ENCODE results near the gene RAD18. TPM values are rescaled to one million over a fixed set of nuclear protein-coding genes. Genes with fewer than 3 reads are reported as not detected.

The RAD18 gene
- polyA plus RNA-seq, 3 donors: 9.8 to 12.7 (median 11.6) TPM

DNA sequence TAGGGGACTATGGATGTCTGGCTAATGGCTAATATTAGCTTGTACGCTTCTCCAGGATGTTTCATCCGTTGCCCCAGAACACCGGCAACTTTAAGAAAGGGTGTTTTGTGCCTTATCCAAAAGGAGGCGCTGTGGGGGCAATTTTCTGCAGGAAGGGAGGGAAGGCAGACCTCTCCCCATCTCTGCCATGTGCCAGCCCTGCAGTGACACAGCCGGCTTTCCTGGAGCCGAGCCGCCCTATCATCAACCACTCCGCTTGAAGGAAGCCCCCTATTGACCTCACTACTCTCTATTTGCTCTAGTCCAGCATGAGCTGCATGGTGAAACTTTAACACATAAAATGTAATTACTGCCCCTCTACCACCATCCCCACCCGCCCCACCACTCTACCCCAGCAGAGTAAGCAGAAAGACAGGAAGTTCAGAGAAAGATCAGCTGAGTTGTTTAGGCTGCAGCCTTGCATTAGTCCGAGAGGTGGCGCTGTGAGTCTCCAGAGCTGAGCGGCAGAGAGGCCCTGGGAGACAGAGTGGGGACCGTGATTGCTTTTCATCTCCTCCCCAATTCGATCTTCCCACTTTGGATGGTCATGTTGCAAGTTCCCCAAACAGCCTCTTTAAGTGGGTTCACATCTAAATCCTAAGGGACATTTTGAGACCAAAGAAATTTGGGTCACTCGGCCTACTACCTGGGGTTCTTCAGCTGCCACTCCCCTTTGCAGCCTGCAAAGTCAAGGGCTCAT lies 24.5 kb upstream of the RAD18 start:
- peak; percentile 58 for DNase-seq

DNA sequence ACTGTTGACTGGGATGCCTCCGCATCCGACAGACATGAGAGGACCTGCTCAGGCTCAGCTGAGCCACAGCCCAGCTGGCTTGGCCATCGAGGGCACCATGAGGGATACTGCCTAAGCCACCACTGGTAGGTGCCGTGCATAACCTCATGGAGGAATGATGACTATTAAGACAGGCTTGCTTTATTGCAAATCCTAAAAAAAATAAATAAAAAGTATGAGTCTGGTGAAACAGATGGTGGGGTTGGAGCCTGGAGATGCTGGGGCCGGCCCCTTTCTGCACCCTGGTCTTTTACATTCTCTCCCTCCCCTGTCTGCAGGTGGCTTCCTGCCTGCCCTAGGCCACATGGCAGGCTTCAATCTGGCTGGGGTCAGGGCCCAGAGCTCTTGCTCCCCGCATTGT lies 24.0 kb upstream of the RAD18 start:
- no peak for DNase-seq

DNA sequence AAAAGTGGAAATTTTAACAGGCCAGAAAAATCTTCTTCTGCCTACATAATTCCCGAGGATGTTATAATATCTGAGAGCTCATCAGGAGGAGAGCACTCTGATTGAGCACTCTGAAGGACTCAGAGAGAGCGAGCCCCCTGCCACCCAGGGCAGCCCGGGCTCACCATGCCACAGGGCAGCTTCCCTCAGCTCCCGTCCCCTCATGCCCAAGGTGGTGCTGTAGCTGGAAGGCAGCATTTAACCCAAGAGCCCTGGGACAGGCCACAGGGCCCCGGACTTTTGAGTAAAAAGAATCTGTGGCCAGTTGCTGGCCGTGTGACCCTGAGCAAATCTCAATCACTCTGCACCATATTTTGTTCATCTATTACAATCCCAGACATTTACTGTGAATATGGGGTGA lies 23.5 kb upstream of the RAD18 start:
- DNase-seq: no peak

DNA sequence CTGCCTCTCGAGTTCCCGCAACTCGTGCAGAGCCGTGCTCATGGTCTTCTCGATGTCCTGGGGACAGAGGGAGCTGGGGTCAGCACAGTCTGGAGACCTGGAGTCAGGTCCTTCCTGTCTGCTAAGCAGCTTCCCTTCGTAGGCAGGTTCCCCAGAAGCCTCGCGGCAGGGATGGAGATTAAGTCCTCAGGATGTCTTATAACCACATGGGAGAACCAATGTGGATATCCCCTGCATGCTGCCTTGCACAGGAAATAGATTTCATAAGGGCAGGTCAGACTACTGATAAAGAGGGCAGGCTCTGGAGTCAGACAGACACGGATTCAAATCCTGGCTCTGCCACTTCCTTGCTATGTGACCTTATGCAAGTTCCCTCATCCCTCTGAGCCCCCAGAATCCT lies 22.6 kb upstream of the RAD18 start:
- DNase-seq: no peak

DNA sequence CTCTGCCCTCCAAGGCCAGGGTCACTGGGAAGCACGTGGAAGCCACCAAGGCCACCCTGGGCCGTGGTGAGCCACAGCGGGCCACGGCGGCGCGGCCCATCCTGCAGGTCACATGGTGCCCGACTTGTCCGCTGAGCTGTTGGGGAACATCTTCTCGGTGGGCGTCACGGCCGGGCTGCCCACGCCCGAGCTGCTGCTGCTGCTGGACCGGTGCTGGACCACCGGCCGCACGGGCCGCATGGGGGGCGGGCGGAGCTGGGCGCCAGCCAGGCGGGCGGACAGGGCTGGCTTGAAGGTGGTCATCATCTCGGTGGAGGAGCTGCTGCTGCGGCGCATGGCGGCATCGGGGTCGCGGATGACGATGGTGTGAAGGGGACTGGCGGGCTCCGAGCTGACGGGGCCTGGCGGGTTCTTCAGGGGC lies 22.1 kb upstream of the RAD18 start:
- DNase-seq: no peak

DNA sequence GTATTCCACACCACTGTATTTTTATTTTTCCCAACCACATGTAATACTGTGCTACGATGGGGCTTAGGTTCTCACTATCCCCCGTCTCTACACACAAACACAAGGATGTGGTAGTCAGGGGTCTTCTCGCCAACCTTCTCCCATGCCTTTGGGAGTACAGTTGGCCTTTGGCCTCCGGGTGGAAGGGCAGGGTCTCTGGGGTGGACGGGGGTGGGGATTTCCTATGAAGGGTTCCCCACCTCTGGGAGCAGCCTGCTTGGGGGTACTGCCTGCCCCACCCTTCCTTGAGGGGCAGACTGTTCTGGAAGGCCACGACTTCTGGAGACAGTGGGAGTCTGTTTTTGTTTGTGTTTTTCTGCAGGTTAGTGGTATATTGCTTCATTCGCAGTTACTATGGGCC lies 21.3 kb upstream of the RAD18 start:
- DNase-seq: no peak

DNA sequence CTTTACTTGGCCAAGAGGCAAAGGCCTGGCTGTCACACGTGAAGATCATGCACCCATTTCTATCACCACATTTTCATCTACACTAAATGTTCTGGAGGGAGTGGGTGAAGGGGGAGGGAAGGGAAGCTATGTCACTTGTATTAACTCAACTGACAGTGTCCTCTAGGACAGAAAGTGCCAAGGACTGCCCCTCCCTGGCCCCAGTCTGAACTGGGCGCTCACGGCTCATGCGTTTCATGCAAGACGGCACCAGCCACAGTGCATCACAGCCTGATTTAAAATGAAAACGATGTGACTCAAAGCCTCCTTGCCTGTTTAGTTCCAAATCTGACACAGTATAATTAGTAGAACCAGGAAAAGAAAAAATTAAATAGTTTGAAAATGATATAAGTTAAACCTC lies 20.8 kb upstream of the RAD18 start:
- DNase-seq: no peak

DNA sequence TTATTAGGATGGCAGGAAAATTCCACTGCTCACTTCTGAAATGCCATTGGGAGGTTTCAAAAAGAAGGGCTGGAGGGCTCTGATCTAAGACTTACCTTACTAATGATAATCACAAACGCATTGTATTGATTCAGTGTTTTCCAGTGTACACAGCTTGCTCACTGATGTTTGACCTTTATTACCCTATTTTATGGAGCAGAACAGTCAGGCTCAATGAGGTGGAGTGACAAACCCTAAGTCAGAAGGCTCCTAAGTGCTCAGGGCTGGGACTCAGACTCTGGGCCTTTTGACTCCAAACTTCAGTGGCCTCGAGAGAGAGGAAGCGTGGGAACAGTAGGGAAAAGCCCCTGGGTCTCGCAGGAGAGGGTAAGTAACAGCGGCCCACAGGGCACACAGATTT lies 20.3 kb upstream of the RAD18 start:
- no peak for DNase-seq

DNA sequence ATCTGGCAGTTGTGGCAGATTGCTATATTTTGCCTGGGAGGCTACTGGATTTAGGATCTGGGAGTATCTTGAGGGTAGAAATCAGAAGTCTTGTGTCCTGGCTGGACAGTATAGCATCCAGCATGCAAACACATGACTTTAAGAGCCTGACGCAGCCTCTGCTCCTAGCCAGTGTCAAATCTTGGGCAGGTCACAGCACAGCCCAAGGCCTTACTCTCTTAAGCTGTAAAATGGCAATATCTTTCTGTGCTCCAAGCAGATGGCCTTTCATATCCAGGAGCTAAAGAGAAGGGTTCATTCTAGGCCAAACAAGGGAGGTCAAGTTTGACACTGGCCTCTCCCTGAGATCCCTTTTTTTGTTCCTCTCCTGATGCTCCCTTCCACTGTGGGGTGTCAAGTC lies 19.8 kb upstream of the RAD18 start:
- DNase-seq: no peak

DNA sequence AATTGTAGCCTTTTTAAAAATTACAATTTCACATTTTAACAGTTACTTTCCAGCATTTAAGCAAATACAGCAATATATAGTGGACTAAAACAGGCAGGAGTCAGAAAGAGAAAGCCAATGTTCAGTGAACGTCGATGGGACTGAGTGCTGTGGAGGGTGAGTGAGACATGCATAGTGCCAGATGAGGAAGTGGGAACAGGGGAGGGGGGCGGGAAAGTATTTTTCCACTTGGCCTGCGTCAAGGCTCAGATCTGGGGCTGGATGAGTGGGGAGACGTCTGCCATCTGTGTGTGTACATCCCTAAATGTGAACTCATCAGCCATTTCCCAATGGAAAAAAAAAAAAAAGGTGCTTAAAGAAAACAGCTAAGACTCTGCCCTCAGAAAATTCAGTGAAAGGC lies 19.2 kb upstream of the RAD18 start:
- no peak for DNase-seq

DNA sequence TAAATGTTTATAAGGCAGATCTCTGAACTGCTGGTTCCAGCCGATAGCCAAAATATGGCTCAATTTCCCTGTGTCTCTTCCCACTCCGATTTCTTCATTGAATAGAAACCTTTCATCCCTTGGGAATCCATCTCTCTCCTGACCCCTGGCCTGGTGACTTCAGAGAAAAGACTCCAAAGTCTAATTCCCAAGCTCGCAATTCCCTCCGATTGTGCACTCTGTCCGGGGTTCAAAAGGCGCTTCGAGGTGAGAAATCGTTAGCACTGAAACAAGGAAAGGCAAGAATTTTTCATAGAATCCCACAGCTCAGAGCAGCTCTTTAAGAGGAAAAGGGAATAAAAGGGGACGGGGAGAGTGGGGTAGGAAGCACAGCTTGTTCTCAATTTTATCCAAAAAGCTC lies 18.4 kb upstream of the RAD18 start:
- DNase-seq: no peak

DNA sequence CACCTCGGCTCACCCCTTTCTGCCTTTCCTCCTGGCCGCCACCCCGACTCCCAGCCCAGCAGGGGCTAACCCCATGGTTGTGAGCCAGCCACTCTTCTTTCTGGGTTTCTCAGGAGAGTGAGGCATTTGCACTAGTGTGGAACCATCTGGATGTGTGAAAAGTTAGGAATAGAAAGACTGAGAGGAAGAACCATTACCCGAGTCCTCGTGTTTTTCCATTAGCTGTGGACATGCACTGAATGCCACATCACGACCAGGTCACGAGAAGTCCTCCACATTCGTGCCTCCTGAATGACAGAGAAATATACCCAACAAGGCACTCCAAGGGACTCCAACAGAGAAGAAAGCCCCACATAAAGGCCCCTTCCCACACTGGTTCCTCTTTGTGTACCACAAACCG lies 18.0 kb upstream of the RAD18 start:
- no peak for DNase-seq

DNA sequence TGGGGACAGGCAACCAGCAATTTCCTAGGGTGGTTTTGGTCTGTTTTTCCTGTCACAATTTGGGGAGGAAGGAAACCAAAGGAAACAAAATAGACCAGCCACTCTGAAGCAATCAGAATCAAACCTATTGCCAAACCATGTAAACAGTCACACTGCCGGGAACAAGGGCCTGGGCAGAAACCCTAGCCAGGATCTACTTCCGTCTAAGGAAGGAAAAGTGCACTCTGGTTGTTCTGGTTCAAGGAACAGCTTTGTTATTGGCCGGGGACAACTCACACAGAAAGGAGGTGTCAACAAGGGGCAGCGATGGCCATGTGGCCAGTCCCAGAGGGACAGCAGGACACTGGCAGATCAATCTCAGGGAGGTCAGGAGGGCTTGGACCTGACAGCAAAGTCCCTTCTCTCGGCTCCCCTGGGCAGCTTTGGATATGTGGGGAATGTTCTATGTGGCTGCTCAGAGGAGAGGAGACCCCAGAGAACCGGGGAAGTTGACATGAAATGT lies 17.5 kb upstream of the RAD18 start:
- DNase-seq: no peak

DNA sequence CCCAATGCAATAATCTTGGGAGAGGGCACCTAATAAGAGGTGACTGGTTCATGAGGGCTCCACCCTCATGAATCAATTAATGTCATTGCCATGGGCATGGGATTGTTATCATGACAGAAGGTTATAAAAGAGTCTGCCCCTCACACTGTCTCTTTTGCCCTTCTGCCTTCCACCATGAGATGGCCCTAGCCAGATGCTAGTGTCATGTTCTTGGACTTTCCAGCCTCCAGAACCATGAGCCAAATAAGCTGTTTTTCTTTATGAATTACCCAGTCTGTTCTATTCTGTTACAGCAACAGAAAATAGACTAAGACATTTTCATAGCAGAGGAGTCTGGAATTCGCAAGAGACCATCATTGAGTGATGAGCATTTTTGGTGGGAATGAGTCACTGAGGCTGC lies 16.0 kb upstream of the RAD18 start:
- no peak for DNase-seq

DNA sequence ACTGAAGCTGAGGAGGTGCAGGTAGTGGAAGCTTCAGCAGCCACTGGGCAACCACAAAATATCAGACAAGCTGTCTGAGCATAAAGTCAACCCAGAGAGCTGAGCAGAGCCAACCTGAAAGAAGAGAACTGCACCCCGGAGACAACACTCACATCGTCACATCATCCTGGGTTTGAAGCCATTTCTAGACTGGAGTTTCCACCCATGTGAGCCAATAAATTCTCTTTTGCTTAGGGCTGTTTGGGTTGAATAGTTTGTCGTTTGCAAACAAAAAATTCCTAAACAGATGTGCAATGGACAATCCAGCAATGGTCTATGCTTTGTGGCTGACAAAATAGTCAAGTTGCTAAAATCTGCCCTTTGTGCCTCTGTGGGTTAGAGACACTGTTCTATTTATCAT lies 15.3 kb upstream of the RAD18 start:
- DNase-seq: no peak

DNA sequence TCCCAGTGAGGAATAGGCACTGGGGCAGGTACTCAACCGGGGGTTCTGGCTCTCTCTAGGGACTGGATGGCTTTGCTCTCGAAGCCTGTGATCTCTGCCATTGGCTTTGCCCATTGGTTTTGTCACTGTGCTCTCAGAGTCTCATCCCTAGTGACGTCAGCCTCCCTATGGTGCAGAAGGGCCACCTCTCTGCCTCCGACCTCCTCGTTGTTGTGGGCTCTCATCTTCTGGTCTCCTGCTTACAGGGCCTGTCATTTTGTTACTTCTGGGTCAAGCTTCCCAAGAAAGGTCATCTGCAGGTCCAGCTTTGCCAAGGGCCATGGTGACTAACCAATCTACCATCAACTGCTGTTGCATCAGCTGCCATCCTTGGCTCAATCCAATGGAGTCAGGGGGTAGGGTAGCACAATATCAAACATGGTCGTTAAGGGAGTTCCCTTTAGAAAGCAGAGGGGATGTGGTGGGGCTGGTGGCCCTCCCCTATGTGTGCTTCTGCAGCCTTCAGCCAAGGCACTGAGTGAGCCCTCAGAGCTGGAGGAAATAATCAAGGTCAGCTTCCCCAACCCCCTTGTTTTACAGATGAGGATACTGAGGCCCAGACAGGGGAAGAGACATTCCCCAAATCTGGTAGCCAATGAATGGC lies 13.4 kb upstream of the RAD18 start:
- DNase-seq: no peak

DNA sequence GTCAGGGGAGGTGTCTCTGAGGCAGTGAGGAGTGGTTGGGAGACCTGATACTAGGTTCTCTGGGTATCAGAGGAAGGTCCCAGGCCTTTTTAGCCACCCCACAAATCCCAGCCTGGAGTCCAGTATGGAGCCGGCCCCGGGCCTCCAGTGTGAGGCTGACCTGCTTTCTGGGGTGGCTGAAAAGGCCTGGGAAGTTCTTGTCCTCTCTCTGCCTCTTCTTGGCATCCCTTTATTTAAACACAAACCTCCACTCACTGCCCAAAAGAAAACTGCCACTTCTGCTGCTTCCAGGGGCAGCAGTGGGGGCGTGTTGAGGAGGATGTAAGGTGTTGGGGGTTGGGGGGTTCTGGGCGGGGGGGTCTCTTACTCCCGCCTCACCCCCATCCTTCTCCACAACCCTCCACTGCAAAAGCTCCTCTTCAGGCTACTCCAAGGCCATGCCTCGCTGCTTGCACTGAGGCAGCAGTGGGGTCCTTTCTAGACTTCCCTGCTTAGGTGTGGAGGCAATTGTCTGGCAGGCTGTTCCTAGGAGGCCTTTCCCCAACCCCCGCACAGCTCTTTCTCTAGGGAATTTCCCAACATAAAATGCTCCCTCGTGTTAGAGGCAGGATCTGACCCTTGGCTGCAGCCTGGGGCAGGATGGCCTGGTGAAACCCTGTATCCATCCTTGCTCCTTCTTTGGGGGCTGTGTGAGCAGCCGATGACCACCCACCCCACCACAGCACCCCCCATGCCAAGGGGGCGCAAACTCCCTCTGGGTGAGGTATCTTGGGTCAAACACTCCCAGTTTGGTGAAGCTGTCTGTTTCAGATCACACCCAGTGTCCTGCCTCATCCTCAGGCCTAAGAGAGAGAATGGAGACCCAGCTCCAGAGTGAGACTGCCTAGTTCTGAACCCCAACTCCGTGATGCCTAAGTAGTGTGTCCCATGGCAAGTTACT lies 12.1 kb upstream of the RAD18 start:
- no peak for DNase-seq

DNA sequence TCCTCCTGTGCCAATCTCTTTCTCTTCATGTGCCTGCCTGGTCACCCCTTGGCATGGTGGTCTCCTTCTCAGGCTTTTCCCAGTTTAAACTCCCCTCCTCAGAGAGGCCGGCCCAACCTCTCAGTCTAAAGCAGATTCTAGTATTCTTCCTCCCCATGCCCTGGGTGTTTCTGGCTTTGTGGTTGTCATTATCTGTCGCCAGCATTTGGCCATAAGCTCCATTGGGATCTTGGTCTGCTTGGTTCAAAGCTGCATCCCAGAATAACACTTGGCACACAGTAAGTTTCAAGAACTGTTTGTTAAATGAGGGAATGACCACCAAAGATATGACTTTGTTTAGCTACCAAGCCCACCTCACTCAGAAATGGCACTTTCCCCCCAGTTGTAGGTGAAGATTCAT lies 11.2 kb upstream of the RAD18 start:
- no peak for DNase-seq

DNA sequence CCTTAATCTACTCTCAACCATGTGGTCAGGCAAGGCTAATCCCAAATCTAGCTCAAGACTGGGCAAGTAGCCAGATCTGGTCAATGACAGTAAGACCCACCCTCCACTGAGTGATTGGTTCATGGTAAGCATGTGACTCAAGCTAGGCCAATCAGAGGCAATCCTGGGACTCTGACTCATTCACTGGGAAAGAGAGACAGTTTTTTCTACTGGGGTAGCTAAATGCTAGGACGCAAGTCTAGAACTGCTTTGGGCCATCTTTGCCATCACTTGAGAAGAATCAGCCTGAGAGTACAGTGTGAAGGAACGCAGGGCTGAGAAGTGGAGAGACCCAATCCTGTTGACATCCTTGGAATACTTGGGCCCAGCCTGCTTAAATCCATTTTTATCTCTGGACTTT lies 9.4 kb upstream of the RAD18 start:
- no peak for DNase-seq

DNA sequence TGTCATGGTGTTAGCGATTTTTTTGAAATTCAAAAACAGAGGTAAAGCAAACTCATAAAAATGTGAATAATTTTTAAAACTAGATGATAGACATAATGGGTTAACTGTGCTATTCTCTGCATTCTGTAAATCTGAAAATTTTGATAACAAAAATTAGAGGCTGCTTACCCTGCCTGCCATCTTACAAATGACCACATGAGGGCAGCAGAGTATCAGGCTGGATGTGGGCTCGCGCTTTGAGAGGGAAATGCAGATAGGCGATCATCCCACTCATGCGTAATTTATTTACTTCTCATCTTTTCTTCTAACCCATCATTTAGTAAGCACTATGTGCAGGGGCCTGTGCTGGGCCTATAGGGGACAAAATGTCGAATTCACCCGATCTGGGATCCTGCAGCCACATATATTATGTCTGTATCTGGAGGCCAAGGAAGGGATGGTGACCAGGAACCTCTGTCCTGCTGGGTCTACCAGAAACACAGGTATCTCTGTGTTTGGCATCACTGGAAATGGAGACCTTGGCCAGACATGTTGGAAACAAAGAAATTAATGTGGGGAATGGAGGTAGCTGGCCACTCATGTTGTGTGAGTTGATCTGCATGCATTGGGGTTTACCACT lies 7.8 kb upstream of the RAD18 start:
- DNase-seq: peak; percentile 41

DNA sequence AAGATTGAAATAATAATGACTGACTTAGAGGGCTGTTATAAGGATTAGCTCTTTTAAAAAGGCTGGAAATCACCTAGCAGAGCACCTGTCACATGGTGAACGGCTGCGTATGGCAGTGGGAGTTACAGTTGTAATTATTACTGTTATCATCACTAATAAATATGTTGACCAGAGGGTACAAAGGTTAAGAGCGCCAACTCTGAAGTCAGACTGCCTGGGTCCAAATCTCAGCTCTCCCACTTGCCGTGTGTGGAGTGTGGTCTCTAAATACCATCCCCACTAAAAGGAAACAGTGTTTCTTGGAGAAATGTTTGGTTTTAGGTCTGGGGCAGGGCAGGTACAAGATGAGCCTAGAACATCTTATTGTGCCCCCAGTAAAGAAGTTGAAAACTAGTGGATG lies 6.0 kb upstream of the RAD18 start:
- no peak for DNase-seq

DNA sequence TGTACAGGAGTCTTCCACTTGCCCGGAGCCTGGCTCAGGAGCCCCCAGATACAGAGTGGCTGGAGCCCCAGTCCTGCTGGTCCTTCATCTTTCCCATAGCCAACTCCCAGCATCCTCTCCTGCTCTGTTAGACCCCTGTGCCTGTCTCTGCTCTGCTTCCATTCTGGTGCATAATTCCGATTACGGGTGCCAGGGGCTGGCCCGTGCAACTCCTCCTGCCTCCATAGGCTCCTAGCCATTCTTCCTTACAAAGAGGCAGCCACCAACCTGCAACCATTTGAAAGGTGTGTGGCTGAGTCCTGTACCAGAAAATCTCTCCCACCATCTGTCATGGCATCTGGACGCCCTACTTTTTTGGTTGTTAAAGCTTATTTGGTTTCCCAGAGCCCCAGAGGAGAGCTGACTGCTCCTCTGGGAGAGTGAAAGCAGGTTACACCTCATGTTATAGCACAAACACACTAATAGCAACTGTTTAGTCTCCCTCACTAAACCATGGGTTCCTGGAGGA lies 5.2 kb upstream of the RAD18 start:
- DNase-seq: no peak
